Adrenal gland (tissue), 19 donors: Measurements from ENCODE around the gene ANKRD1. TPM values are rescaled to one million over a fixed set of nuclear protein-coding genes. Genes with fewer than 3 reads are reported as not detected.

Experiments
- DNase-seq, 7 donors: peaks; one replicate each; pipeline ENCODE4 v3.0.0-alpha.2; 2019 to 2020
- H3K27ac ChIP-seq, 5 donors: fragments of 200-600 bp; sonication (generic) in 4 of 5; 1 replicate in 3 of 5; 2 replicates in 2 of 5; pipeline versions ENCODE4 v1.5.1 to v1.8.0; 2016 to 2020; ENCODE audit warnings: mild to moderate bottlenecking in 1 of 5
- H3K27me3 ChIP-seq: fragments of 200-600 bp; 2 replicates; pipeline ENCODE4 v1.8.0; 2021
- H3K36me3 ChIP-seq, 2 donors: fragments of 200-600 bp; replicated peaks in 1 of 2; 1 replicate in 1 of 2; 2 replicates in 1 of 2; pipeline versions ENCODE4 v1.5.1 to v1.8.0; 2018 to 2022
- H3K4me1 ChIP-seq, 2 donors: fragments of 200-600 bp; replicated peaks in 1 of 2; 1 replicate in 1 of 2; 2 replicates in 1 of 2; pipeline versions ENCODE4 v1.5.1 to v1.8.0; 2018 to 2021
- H3K4me3 ChIP-seq, 4 donors: fragments of 200-600 bp; sonication (generic) in 3 of 4; one replicate each; pipeline ENCODE4 v1.5.1; 2016 to 2018
- H3K9me3 ChIP-seq, 3 donors: fragments of 200-600 bp; sonication (generic) in 1 of 3; replicated peaks in 1 of 3; 1 replicate in 2 of 3; 2 replicates in 1 of 3; pipeline versions ENCODE4 v1.5.1 to v1.8.0; 2016 to 2021
- CTCF ChIP-seq, 6 experiments: fragments of 450-650 bp in 4 of 6; fragments of 200-600 bp in 2 of 6; sonication (generic) in 1 of 6; IDR thresholded peaks; 1 replicate in 5 of 6; 2 replicates in 1 of 6; pipeline versions ENCODE4 v1.5.1 to v1.8.0; 2016 to 2021; ENCODE audit warnings: antibody characterized with exemption in 6 of 6, mild to moderate bottlenecking in 2 of 6, moderate library complexity in 1 of 6
- POLR2A ChIP-seq, 2 donors: fragments of 450-650 bp; IDR thresholded peaks; one replicate each; pipeline ENCODE4 v1.6.1; 2017; ENCODE audit warnings: antibody characterized with exemption in 2 of 2, mild to moderate bottlenecking in 2 of 2, moderate library complexity in 1 of 2
- WGBS, 4 donors: extraction: QIAGEN DNeasy Blood & Tissue Kit in 2 of 4; methylation state at CpG; one replicate each; pipeline versions ENCODE4 v1.1.5 to v1.1.7; 2013 to 2017; 5-methylcytosine and 5-hydroxymethylcytosine counted together
- intact Hi-C, 2 donors: fragments of 100-400 bp; cut with DNase I; formaldehyde crosslinking; loops; one replicate each; pipeline versions ENCODE4 v1.14.1 to v1.15.0; 2022 to 2023
- long read RNA-seq, 10 donors: library from polyadenylated mRNA in 3 of 10; unstranded in 2 of 10; stranded (forward) in 1 of 10; transcript quantifications; one replicate each; pipeline ENCODE4 v2.0.0 and lab custom pipeline, GENCODE V29; 2021 to 2026
- polyA plus RNA-seq, 3 donors: library from polyadenylated mRNA; stranded (reverse); fragments of 200-250 nt in 2 of 3; fragments of 350-450 nt in 1 of 3; fragmentation: Illumina TruSeq in 1 of 3; extraction: RNeasy Lipid Tissue Mini Kit (QIAGEN cat#74804) in 1 of 3; gene quantifications; one replicate each; pipeline ENCODE4 v1.2.3, GENCODE V29; 2013 to 2014
- total RNA-seq, 9 donors: library from RNA; depleted of rRNA in 4 of 9; stranded (reverse); fragments of >200 nt in 4 of 9; fragments of 120-200 nt in 1 of 9; fragmentation: NEBNext Ultra II Directional in 1 of 9; extraction: Animal tissue kit (Norgen Biotek cat#: 25700) in 1 of 9; gene quantifications; one replicate each; pipeline versions ENCODE4 v1.1.0 to v1.2.4, GENCODE V29; 2013 to 2023
- donor health status: healthy with polysubstance abuse.
- donor health status: Bipolar disorder and iron deficiency.
- donor health status: DM: yes; HTN: yes; CAD: no.
- donor health status: DM: no; HTN: no; CAD: no.
- donor health status: DM: no; HTN: no; CAD: no.
- donor health status: DM: yes; HTN: yes; CAD: no.

Gene ANKRD1
- under 1 TPM in 6 of 9 donors, not detected in 3; 0.15 to 0.48 (median 0.20) TPM for total RNA-seq
- 1 to 10 TPM in 2 of 3 donors, under 1 TPM in 1; 0.40 to 2.3 (median 1.5) TPM for polyA plus RNA-seq
- long read RNA-seq, donor 1: 0 reads
- long read RNA-seq, donor 2: 0 reads
- long read RNA-seq, donor 3: 0 reads
- long read RNA-seq, donor 4: 0 reads
- long read RNA-seq, donor 5: 0 reads
- long read RNA-seq, donor 6: 0 reads
- long read RNA-seq, donor 7: 0 reads
- long read RNA-seq, donor 8: 0 reads
- long read RNA-seq, donor 9: 0 reads
- long read RNA-seq, donor 10: 0 reads

DNA sequence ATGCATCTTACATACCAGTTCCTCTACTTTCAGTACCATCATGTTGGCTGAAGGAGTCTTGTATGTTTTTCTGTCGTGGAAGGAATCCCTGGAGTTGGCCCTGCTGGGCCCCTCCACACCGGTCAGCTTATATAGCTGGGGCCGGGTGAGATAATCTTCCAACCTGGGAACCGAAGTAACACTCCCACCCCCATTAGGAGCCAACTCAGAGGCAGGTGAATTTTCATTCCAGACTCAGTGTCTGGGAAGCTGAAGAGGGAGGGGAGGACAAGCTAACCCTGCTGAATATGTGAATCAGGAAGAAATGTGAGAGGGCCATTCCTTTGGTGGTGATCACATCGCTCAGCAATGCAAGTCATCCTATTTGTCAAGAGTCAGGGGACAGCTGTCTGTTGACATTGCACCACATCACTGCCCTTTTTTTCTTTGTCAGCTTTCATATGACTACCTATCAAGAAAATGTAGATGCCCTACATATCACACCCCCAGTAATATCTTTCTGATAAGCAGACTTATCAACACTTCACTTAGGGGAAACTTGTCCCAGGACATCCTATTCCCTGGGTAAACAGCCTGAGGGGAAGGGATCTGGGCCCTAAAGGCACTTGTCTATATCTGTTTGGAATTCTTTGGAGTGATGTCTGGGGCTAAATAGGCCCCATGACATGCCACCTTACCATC is at the start of gene ANKRD1:
Gene ANKRD1 (minus strand): TSS at position 102 of the 681 bp plus-strand sequence. CDS start 60 bp downstream, at position 42.
- no peaks in the 10 kb centered on the region for H3K36me3 ChIP-seq
- H3K4me1 ChIP-seq: no peaks in the 10 kb centered on the region
- WGBS, 4 donors: 73 to 78% (median 75%) methylated on average over 5 of the region's 5 CpGs
- peaks cover 9% of the 10 kb centered on the region for H3K27me3 ChIP-seq
- no peaks in the 10 kb centered on the region for H3K9me3 ChIP-seq
- H3K27ac ChIP-seq: no peak within 1 kb of the TSS
- no peak for DNase-seq
- intact Hi-C loops: no loop called here
- TF ChIP-seq POLR2A (IDR thresholded peaks at IDR 0.05) (no peak), CTCF (IDR thresholded peaks at IDR 0.05) (no peak)
- H3K4me3 ChIP-seq: no peak within 1 kb of the TSS

DNA sequence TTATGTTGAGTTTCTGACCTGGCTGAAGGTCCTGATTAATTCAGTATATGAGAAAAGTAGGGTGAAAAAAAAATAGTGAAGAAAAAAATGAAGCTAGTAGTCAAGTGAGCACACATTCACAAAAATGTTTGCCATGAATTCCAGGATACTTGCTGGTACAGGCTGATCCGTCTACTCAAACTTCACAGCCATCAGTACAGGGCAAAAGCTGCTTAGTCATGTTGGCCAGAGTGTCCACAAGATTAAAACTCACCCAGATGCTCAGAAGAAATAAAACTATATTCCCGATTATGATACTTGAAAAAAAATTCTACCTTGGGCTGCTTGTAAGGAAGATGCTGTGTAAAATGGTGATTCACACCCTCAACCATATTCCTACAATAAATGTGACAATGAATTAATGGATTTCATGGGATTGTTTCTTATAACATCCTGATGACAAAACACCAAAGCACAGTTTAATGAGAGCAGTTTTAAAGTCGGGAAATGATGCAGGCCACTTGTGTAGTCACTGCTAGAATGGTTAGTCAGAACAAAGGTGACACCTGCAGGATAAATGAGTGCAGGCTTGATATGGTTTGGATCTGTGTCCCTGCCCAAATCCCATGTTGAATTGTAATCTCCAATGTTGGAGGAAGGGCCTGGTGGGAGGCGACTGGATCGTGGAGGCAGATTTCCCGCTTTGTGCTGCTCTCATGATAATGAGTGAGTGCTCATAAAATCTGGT is 49.2 kb upstream of the ANKRD1 start:
- no peak for DNase-seq
- WGBS, 4 donors: 83 to 90% (median 85%) methylated on average over 6 of the region's 6 CpGs
- TF ChIP-seq CTCF (IDR thresholded peaks at IDR 0.05): peak in 1 of 6 experiments; percentile 16
- TF ChIP-seq POLR2A (IDR thresholded peaks at IDR 0.05): no peak
- Histone ChIP-seq H3K36me3 (no peaks in the 10 kb centered on the region), H3K4me3 (no peak overlapping the region), H3K9me3 (no peaks in the 10 kb centered on the region), H3K27ac (no peak overlapping the region), H3K4me1 (peaks cover 0 to 3% of the 10 kb centered on the region in 2 donors), H3K27me3 (no peaks in the 10 kb centered on the region)
- intact Hi-C loops: no loop called here

GRCh38 chr10:90969121-90969534 is 48.2 kb upstream of the ANKRD1 start:
- H3K36me3 ChIP-seq: no peaks in the 10 kb centered on the region
- 83 to 91% (median 90%) methylated on average over 5 of the region's 5 CpGs for WGBS, 4 donors
- DNase-seq: no peak
- no peaks in the 10 kb centered on the region for H3K9me3 ChIP-seq
- H3K4me1 ChIP-seq: peaks cover 0 to 3% of the 10 kb centered on the region in 2 donors
- TF ChIP-seq CTCF (IDR thresholded peaks at IDR 0.05) (no peak), POLR2A (IDR thresholded peaks at IDR 0.05) (no peak)
- H3K27ac ChIP-seq: no peak overlapping the region
- no peaks in the 10 kb centered on the region for H3K27me3 ChIP-seq
- intact Hi-C loops: no loop called here
- H3K4me3 ChIP-seq: no peak overlapping the region
